Psoas muscle (tissue), 8 donors: ENCODE measurements around the gene SCARF2. TPM values are rescaled to one million over a fixed set of nuclear protein-coding genes. Genes with fewer than 3 reads are reported as not detected.

ENCODE experiments used
- ATAC-seq, 4 donors: fragments of 200-7000 bp; cut with Tn5 transposase; one replicate each; pipeline ENCODE4 v1.9.1; 2020; ENCODE audit warnings: moderate library complexity in 3 of 4, mild to moderate bottlenecking in 2 of 4
- DNase-seq, 2 donors: peaks; one replicate each; pipeline ENCODE4 v3.0.0-alpha.2; 2020
- H3K27ac ChIP-seq: fragments of 200-600 bp; one replicate; pipeline ENCODE4 v1.8.0; 2022
- H3K27me3 ChIP-seq, 3 donors: fragments of 200-600 bp in 1 of 3; one replicate each; pipeline versions ENCODE4 v1.6.1 to v1.8.0; 2013 to 2022; ENCODE audit warnings: low read length in 2 of 3, mild to moderate bottlenecking in 2 of 3, moderate library complexity in 1 of 3; ENCODE audit not compliant: insufficient read depth in 3 of 3
- H3K36me3 ChIP-seq, 2 donors: fragments of 200-600 bp in 1 of 2; one replicate each; pipeline versions ENCODE4 v1.6.1 to v1.8.0; 2013 to 2022; ENCODE audit warnings: low read depth in 1 of 2, mild to moderate bottlenecking in 1 of 2, moderate library complexity in 1 of 2; ENCODE audit not compliant: insufficient read depth in 1 of 2
- H3K4me1 ChIP-seq: fragments of 200-600 bp; one replicate; pipeline ENCODE4 v1.8.0; 2022
- H3K4me3 ChIP-seq: fragments of 200-600 bp; one replicate; pipeline ENCODE4 v1.8.0; 2022; ENCODE audit warnings: mild to moderate bottlenecking
- H3K9me3 ChIP-seq: fragments of 200-600 bp; one replicate; pipeline ENCODE4 v1.8.0; 2022
- WGBS, 3 donors: extraction: QIAGEN DNeasy Blood & Tissue Kit; methylation state at CpG; one replicate each; pipeline versions ENCODE4 v1.1.6 to v1.1.7; 2013; 5-methylcytosine and 5-hydroxymethylcytosine counted together
- intact Hi-C, 2 donors: fragments of 100-400 bp; cut with DNase I; formaldehyde crosslinking; loops; one replicate each; pipeline versions ENCODE4 v1.11.0 to v1.14.2; 2022
- polyA plus RNA-seq, 3 donors: library from polyadenylated mRNA; stranded (reverse); fragments of 200-250 nt; gene quantifications; one replicate each; pipeline ENCODE4 v1.2.3, GENCODE V29; 2013
- total RNA-seq, 4 donors: library from RNA; stranded (reverse); fragmentation: NEBNext Ultra II Directional in 2 of 4; extraction: Animal tissue kit (Norgen Biotek cat#: 25700) in 2 of 4; gene quantifications; one replicate each; pipeline versions ENCODE4 v1.2.1 to v1.2.4, GENCODE V29; 2021 to 2023
- TF ChIP-seq, protein P1 (sequence below): fragments of 200-600 bp; IDR thresholded peaks from one replicate; pipeline ENCODE4 v1.8.0; 2022; ENCODE audit warnings: antibody characterized with exemption
- donor health status: healthy with polysubstance abuse.
- donor health status: DM: no; HTN: no; CAD: no; lungs with moderate emphysema.
- donor health status: Bipolar disorder and iron deficiency.
- donor health status: healthy.
- donor health status: DM: yes; HTN: yes; CAD: no.
- donor health status: DM: no; HTN: no; CAD: no.
- donor health status: DM: no; HTN: no; CAD: no.
- donor health status: DM: yes; HTN: yes; CAD: no.

Gene SCARF2
- total and polyA plus RNA-seq, 7 donors, result 0.44 to 2.0 (median 1.3) TPM

DNA sequence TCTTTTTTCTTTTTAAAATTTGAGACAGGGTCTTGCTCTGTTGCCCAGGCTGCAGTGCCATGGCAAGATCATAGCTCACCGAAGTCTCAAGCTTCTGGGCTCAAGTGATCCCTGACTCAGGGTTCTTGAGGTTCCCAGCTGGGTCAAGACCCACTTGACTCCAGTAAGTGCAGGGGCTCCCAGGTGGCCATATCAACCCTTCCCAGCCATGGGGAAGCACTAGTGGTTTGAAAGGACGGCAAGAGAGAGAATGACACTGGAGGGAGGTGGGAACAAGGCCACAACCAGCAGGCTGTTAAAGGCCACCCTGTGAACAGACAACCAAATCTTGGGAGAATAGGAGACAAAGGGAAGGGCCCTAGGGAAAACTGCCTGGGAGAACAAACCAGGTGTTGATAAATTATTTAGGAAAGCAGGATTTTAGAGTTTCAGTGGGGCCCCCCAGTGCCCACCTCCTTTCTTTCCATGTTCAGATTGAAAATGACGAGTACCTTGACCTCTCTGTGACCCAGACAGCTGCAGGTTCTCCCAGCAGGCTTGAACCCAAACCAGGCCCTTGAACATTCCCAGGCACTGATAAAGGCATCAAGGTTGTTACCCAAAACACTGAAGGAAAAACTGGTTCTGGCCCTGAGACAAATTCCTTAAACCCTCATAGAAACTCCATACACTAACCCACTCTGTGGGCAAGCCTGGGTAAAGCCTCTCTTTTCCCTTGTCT lies 29.2 kb upstream of the SCARF2 start:
- ATAC-seq, result no peak
- intact Hi-C loops, result no loop called here
- WGBS, 3 donors, result 86 to 89% (median 88%) methylated on average over 3 of the region's 3 CpGs

GRCh38 chr22:20465759-20466077 lies 28.1 kb upstream of the SCARF2 start:
- no peak for ATAC-seq
- Histone ChIP-seq H3K27me3 (no peaks in the 10 kb centered on the region), H3K4me1 (peaks cover 16% of the 10 kb centered on the region), H3K9me3 (no peaks in the 10 kb centered on the region), H3K4me3 (no peak overlapping the region), H3K27ac (no peak overlapping the region), H3K36me3 (peaks cover 0 to 36% of the 10 kb centered on the region in 2 donors)
- WGBS, 3 donors, result 89 to 95% (median 94%) methylated on average over 5 of the region's 5 CpGs
- intact Hi-C loops, result no loop called here
- no peak for DNase-seq
- TF ChIP-seq, protein P1, sequence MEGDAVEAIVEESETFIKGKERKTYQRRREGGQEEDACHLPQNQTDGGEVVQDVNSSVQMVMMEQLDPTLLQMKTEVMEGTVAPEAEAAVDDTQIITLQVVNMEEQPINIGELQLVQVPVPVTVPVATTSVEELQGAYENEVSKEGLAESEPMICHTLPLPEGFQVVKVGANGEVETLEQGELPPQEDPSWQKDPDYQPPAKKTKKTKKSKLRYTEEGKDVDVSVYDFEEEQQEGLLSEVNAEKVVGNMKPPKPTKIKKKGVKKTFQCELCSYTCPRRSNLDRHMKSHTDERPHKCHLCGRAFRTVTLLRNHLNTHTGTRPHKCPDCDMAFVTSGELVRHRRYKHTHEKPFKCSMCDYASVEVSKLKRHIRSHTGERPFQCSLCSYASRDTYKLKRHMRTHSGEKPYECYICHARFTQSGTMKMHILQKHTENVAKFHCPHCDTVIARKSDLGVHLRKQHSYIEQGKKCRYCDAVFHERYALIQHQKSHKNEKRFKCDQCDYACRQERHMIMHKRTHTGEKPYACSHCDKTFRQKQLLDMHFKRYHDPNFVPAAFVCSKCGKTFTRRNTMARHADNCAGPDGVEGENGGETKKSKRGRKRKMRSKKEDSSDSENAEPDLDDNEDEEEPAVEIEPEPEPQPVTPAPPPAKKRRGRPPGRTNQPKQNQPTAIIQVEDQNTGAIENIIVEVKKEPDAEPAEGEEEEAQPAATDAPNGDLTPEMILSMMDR, result no peak

More for the DNA sequence above, 29.2 kb upstream of the SCARF2 start:
- Histone ChIP-seq H3K36me3 (peaks cover 0 to 43% of the 10 kb centered on the region in 2 donors), H3K4me3 (no peak overlapping the region), H3K27me3 (no peaks in the 10 kb centered on the region), H3K9me3 (no peaks in the 10 kb centered on the region), H3K4me1 (peaks cover 16% of the 10 kb centered on the region), H3K27ac (no peak overlapping the region)
- TF ChIP-seq, protein P1, result no peak
- peak in 1 of 2 donors; percentile 23 for DNase-seq

DNA sequence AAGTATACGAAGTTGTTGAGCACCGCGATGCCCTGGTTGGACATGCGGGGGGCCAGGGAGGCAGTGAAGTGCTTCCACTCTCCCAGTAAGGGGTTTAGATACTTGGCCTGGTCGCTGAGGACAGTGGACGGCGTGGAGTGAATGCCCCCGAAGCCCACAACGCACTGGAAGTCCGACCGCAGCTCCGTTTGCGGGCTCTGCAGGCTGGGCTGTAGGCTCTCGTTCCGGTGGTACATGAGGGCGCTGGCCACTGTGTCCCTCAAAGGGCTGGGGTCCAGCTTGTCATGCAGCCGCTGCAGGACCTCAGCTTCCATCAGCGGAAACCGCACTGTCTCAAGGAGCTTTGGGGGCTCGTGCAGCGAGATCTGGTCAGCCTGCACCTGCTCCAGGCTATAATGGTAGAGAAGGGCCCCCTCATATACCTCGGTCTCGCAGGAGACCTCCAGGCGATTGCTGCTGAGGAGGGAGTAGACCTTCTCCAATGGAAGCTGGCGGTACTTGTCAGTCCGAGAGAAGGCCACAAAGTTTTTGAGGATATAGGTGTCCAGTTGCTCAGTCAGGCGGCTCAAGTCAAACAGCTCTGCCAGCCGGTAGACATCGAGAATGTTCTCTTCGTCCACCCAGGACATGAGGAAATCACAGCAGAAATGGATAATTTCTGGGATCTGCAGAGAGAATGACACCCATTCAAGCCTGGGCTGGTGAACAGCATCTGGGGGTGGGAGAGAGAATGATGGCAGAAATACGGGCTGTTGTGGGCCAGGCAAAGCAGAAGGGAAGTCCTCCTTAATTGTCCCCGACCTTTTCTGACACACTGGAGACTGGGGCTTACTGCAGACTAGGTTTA lies 27.5 kb upstream of the SCARF2 start:
- TF ChIP-seq, protein P1, result no peak
- H3K36me3 ChIP-seq, result peaks cover 0 to 35% of the 10 kb centered on the region in 2 donors
- ATAC-seq, result no peak
- H3K27me3 ChIP-seq, result no peaks in the 10 kb centered on the region
- intact Hi-C loops, result no loop called here
- H3K4me1 ChIP-seq, result peaks cover 16% of the 10 kb centered on the region
- no peaks in the 10 kb centered on the region for H3K9me3 ChIP-seq
- 96 to 97% (median 96%) methylated on average over 32 of the region's 32 CpGs for WGBS, 3 donors
- H3K4me3 ChIP-seq, result no peak overlapping the region
- H3K27ac ChIP-seq, result no peak overlapping the region
- peak in 1 of 2 donors; percentile 43 for DNase-seq

DNA sequence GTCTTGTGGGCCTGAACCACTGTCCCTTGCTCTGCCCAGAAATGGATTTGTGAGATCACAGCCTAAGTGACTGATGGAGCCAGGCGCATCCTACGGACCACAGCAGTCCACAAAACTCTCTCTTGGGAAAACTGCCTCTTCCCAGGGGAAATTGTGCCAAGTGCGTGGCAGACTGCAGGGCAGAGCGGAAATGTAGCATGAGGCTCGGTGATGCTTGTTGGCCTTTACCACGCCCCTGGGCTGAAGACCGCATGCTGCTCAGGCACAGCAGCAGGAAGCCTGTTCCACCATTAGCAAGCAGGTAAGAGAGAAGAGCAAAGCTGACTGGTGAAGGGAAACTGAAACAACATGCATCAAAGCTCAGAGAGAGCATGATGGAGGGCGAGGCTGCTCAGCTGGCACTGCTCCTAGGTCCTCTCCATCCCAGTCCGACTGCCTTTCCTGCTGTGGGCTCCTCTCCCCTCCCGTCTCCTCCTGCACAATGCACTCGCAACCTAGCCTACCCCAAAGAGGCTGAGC lies 26.5 kb upstream of the SCARF2 start:
- no peaks in the 10 kb centered on the region for H3K27me3 ChIP-seq
- peaks cover 0 to 30% of the 10 kb centered on the region in 2 donors for H3K36me3 ChIP-seq
- peaks cover 16% of the 10 kb centered on the region for H3K4me1 ChIP-seq
- TF ChIP-seq, protein P1, result no peak
- H3K27ac ChIP-seq, result peak overlapping the region; percentile 11
- DNase-seq, result peak in 1 of 2 donors; percentile 34
- H3K9me3 ChIP-seq, result no peaks in the 10 kb centered on the region
- ATAC-seq, result no peak
- intact Hi-C loops, result no loop called here
- 75 to 85% (median 78%) methylated on average over 11 of the region's 11 CpGs for WGBS, 3 donors
- no peak overlapping the region for H3K4me3 ChIP-seq
